K562 (cell line): ENCODE measurements around the gene CLEC17A. TPM values are rescaled to one million over a fixed set of nuclear protein-coding genes. Genes with fewer than 3 reads are reported as not detected.

Source experiments
- ATAC-seq: fragments of 200-7000 bp; cut with Tn5 transposase; 3 replicates; pipeline ENCODE4 v1.9.1; 2020; ENCODE audit warnings: moderate library complexity
- BruUV-seq: library from RNA; stranded (reverse); fragments of 400-500 nt; replicated peaks from 2 replicates; lab custom pipeline; 2021; lab: Mats Ljungman, UMichigan
- CTCF ChIA-PET: fragments of 300-600 bp; formaldehyde crosslinking; extraction: SDS; loops from one replicate; lab custom pipeline; 2021; ENCODE audit warnings: low intra/inter-chr PET ratio; lab: Yijun Ruan, JAX
- POLR2A ChIA-PET: fragments of 300-600, 350-650 bp; sonication (Branson Sonifier 250); formaldehyde crosslinking; extraction: SDS; loops from one replicate; lab custom pipeline; 2021; ENCODE audit warnings: antibody characterized with exemption, inconsistent platforms; lab: Yijun Ruan, JAX
- DNase-seq, 4 experiments: peaks; one replicate each; pipeline versions ENCODE4 v3.0.0 to v3.0.0-alpha.2; 2011 to 2018; ENCODE audit warnings: low spot score in 3 of 4, mixed read lengths in 3 of 4; ENCODE audit errors: extremely low read depth in 1 of 4
- FAIRE-seq: peaks from 2 replicates; lab custom pipeline; 2011; peaks lifted over from hg19 to GRCh38; lab: Jason Lieb, UNC
- H2AFZ ChIP-seq: 2 replicates; pipeline ENCODE4 v1.6.0; 2011; ENCODE audit warnings: low read depth, low read length, control low read depth, inconsistent platforms
- H3K27ac ChIP-seq: fragments of 200-600 bp; 3 replicates; pipeline ENCODE4 v1.8.0; 2011; ENCODE audit warnings: low read depth, mild to moderate bottlenecking, control low read depth, inconsistent platforms, low read length, moderate library complexity, mixed read lengths; ENCODE audit errors: extremely low read depth
- H3K27me3 ChIP-seq, 2 experiments: fragments of 300-600 bp in 1 of 2; 2 replicates in 1 of 2; 3 replicates in 1 of 2; pipeline versions ENCODE4 v1.6.0 to v1.8.0; 2011; ENCODE audit warnings: inconsistent platforms in 2 of 2, low read length in 2 of 2, mild to moderate bottlenecking in 1 of 2, mixed read lengths in 1 of 2, moderate library complexity in 1 of 2; ENCODE audit not compliant: control insufficient read depth in 2 of 2, insufficient read depth in 2 of 2
- H3K36me3 ChIP-seq: fragments of 300-600 bp; 3 replicates; pipeline ENCODE4 v1.8.0; 2011; ENCODE audit warnings: mild to moderate bottlenecking, low read length, inconsistent platforms; ENCODE audit not compliant: control insufficient read depth, insufficient read depth
- H3K4me1 ChIP-seq, 2 experiments: fragments of 200-600 bp in 1 of 2; replicated peaks in 1 of 2; 2 replicates in 1 of 2; 3 replicates in 1 of 2; pipeline versions ENCODE4 v1.5.1 to v1.8.0; 2011; ENCODE audit warnings: inconsistent platforms in 2 of 2, low read length in 2 of 2, mild to moderate bottlenecking in 1 of 2, mixed read lengths in 1 of 2, moderate library complexity in 1 of 2; ENCODE audit not compliant: control insufficient read depth in 2 of 2, insufficient read depth in 2 of 2
- H3K4me2 ChIP-seq: 2 replicates; pipeline ENCODE4 v1.6.1; 2011; ENCODE audit warnings: low read length, control low read depth, inconsistent platforms, mixed read lengths; ENCODE audit not compliant: insufficient read depth
- H3K4me3 ChIP-seq: fragments of 200-600 bp; sonication (generic), shearing (Covaris generic); 2 replicates; pipeline ENCODE4 v1.5.1; 2016; ENCODE audit warnings: control low read depth, inconsistent platforms
- H3K79me2 ChIP-seq: fragments of 200-600 bp; 3 replicates; pipeline ENCODE4 v1.8.0; 2011; ENCODE audit warnings: low read length, inconsistent platforms; ENCODE audit not compliant: control insufficient read depth, insufficient read depth
- H3K9ac ChIP-seq, 2 experiments: 2 replicates each; pipeline versions ENCODE4 v1.6.0 to v1.6.1; 2011; ENCODE audit warnings: low read depth in 2 of 2, low read length in 2 of 2, control low read depth in 1 of 2, inconsistent platforms in 1 of 2, mild to moderate bottlenecking in 1 of 2, mixed read lengths in 1 of 2; ENCODE audit not compliant: insufficient read depth in 1 of 2
- H3K9me1 ChIP-seq: one replicate; pipeline ENCODE4 v1.6.0; 2011; ENCODE audit warnings: inconsistent platforms, mild to moderate bottlenecking, low read length, moderate library complexity; ENCODE audit not compliant: control insufficient read depth, insufficient read depth
- H3K9me3 ChIP-seq: replicated peaks from 2 replicates; pipeline ENCODE4 v1.5.1; 2011; ENCODE audit warnings: low read depth, low read length, inconsistent platforms; ENCODE audit not compliant: control insufficient read depth, insufficient read depth
- H4K20me1 ChIP-seq: replicated peaks from 2 replicates; pipeline ENCODE4 v1.6.1; 2011; ENCODE audit warnings: low read length, inconsistent platforms, mixed read lengths; ENCODE audit not compliant: control insufficient read depth, insufficient read depth
- BRF1 ChIP-seq: IDR thresholded peaks from 3 replicates; pipeline ENCODE4 v1.6.1; 2011; ENCODE audit warnings: borderline replicate concordance, mild to moderate bottlenecking; ENCODE audit not compliant: insufficient read length; ENCODE audit errors: extremely low read depth
- ESRRA ChIP-seq: fragments of 450-650 bp; IDR thresholded peaks from 2 replicates; pipeline ENCODE4 v1.6.1; 2014; ENCODE audit warnings: low read depth, mild to moderate bottlenecking, moderate library complexity, borderline replicate concordance
- LARP7 ChIP-seq: fragments of 450-650 bp; IDR thresholded peaks from 2 replicates; pipeline ENCODE4 v1.6.1; 2016
- MAX ChIP-seq: sonication (generic); formaldehyde crosslinking; IDR thresholded peaks from 2 replicates; pipeline ENCODE4 v1.9.0; 2022; ENCODE audit warnings: mild to moderate bottlenecking, missing genetic modification reagents
- MXI1 ChIP-seq: IDR thresholded peaks from 2 replicates; pipeline ENCODE4 v1.6.1; 2011; ENCODE audit warnings: low read depth, mild to moderate bottlenecking, improper control_type of control experiment, low read length
- NR2C2 ChIP-seq, 2 experiments: fragments of 200-800 bp in 1 of 2; sonication (Bioruptor generic) in 1 of 2; sonication (generic) in 1 of 2; formaldehyde crosslinking in 1 of 2; IDR thresholded peaks; 2 replicates each; pipeline versions ENCODE4 v1.6.1 to v1.8.0; 2016 to 2022; ENCODE audit warnings: mild to moderate bottlenecking in 1 of 2, missing compliant biosample characterization in 1 of 2, missing genetic modification characterization in 1 of 2, missing genetic modification reagents in 1 of 2
- NR2F6 ChIP-seq: fragments of 450-650 bp; formaldehyde crosslinking; IDR thresholded peaks from 2 replicates; pipeline ENCODE4 v1.4.0; 2020; ENCODE audit warnings: mild to moderate bottlenecking
- SRSF9 ChIP-seq: fragments of 200-400 bp; formaldehyde crosslinking; IDR thresholded peaks from 2 replicates; pipeline ENCODE4 v1.6.1; 2017; ENCODE audit warnings: low read depth, low read length, borderline replicate concordance
- STAG1 ChIP-seq: sonication (generic); formaldehyde crosslinking; IDR thresholded peaks from 2 replicates; pipeline ENCODE4 v1.5.0; 2020; ENCODE audit warnings: missing genetic modification reagents, borderline replicate concordance
- TEAD2 ChIP-seq: fragments of 450-650 bp; IDR thresholded peaks from 2 replicates; pipeline ENCODE4 v1.6.1; 2016; ENCODE audit warnings: missing genetic modification characterization, control low read depth, missing compliant biosample characterization
- TFAM ChIP-seq: fragments of 250-450 bp; sonication (Bioruptor Pico); conservative IDR thresholded peaks from 2 replicates; pipeline ENCODE4 v1.5.0; 2021; ENCODE audit warnings: mild to moderate bottlenecking, moderate library complexity
- ZKSCAN1 ChIP-seq: fragments of 150-350 bp; IDR thresholded peaks from 2 replicates; pipeline ENCODE4 v1.6.1; 2016; ENCODE audit warnings: low read depth, low read length
- ZNF282 ChIP-seq: sonication (generic); formaldehyde crosslinking; IDR thresholded peaks from 2 replicates; pipeline ENCODE4 v1.8.1; 2023; ENCODE audit warnings: missing genetic modification reagents
- ZNF318 ChIP-seq, 2 experiments: fragments of 450-650 bp; IDR thresholded peaks; 2 replicates each; pipeline ENCODE4 v1.6.1; 2016; ENCODE audit warnings: mild to moderate bottlenecking in 2 of 2, borderline replicate concordance in 1 of 2, low read depth in 1 of 2, moderate library complexity in 1 of 2
- ZNF324 ChIP-seq: fragments of 250-450 bp; sonication (Bioruptor Pico); IDR thresholded peaks from 2 replicates; pipeline ENCODE4 v1.4.0; 2020; ENCODE audit warnings: mild to moderate bottlenecking
- WGBS: fragments of 100-300 bp; shearing (Covaris generic); methylation state at CpG from one replicate; pipeline ENCODE4 v1.1.6; 2016; ENCODE audit warnings: low coverage, mixed read lengths; ENCODE audit not compliant: insufficient coverage; ENCODE audit errors: missing lambda C conversion rate; 5-methylcytosine and 5-hydroxymethylcytosine counted together
- in situ Hi-C: fragments of 300-500 bp; cut with MboI; formaldehyde crosslinking; loops from 4 replicates; pipeline ENCODE4 v1.15.0; 2018; ENCODE audit warnings: inconsistent platforms, mixed read lengths
- intact Hi-C: fragments of 100-400 bp; cut with micrococcal nuclease; formaldehyde crosslinking; loops from 2 replicates; pipeline ENCODE4 v1.14.2; 2022
- polyA plus RNA-seq, 8 experiments: library from polyadenylated mRNA; depleted of rRNA in 4 of 8; stranded (reverse) in 5 of 8; unstranded in 3 of 8; fragments of >200 nt; fragmentation: Nextera tagmentation in 2 of 8; fragmentation: Illumina TruSeq in 1 of 8; extraction: Ambion mirVana in 2 of 8; extraction: Trizol in 1 of 8; gene quantifications; 2 replicates each; pipeline versions ENCODE4 v1.2.1 to v1.2.3, GENCODE V29; 2011 to 2014; ENCODE audit warnings: inconsistent platforms in 1 of 8, missing spikeins in 1 of 8
- total RNA-seq, 7 experiments: library from RNA; depleted of rRNA in 6 of 7; stranded (reverse); fragments of >200 nt in 6 of 7; fragmentation: Illumina TruSeq in 2 of 7; extraction: Trizol in 2 of 7; gene quantifications; 2 replicates each; pipeline versions ENCODE4 v1.2.1 to v1.2.3, GENCODE V29; 2011 to 2021; ENCODE audit warnings: low replicate concordance in 1 of 7

Gene CLEC17A
- total and polyA plus RNA-seq, 9 of the 15 experiments (the other 6 are each of a cell fraction or from before 2014, with no cell fraction given), result 0.03 TPM; not detected in 8

- H3K79me2 ChIP-seq, result no peaks in the 10 kb centered on the region
- DNase-seq (no peak), ATAC-seq (no peak), FAIRE-seq (no peak)
- in situ Hi-C loops, result no loop called here
- H3K9me1 ChIP-seq, result no peaks in the 10 kb centered on the region
- no peak overlapping the region for H3K4me3 ChIP-seq
- H3K4me1 ChIP-seq, result no peaks in the 10 kb centered on the region
- no peak overlapping the region for H3K27ac ChIP-seq
- H3K9me3 ChIP-seq, result no peaks in the 10 kb centered on the region
- peaks cover 2 to 10% of the 10 kb centered on the region in 2 experiments; a peak in 2 of 5 replicates for H3K27me3 ChIP-seq
- ChIA-PET POLR2A (no interaction called here), CTCF (no interaction called here)
- WGBS, result 0% methylated on average over 4 of the region's 4 CpGs
- H3K4me2 ChIP-seq, result no peak overlapping the region
- H3K36me3 ChIP-seq, result no peaks in the 10 kb centered on the region
- no peaks in the 10 kb centered on the region for H4K20me1 ChIP-seq
- H2AFZ ChIP-seq, result no peak overlapping the region
- no TSS peak for BruUV-seq
- TF ChIP-seq LARP7, result no peak
- no peak for TF ChIP-seq TEAD2 (tag)
- no peak for TF ChIP-seq NR2C2 (CRISPR knock-in tag; IDR thresholded peaks at IDR 0.05)
- no peak for TF ChIP-seq NR2C2 (tag; IDR thresholded peaks at IDR 0.05)
- no peak for TF ChIP-seq MAX (CRISPR knock-in tag)
- TF ChIP-seq MXI1, result no peak
- TF ChIP-seq ZKSCAN1, result no peak
- TF ChIP-seq SRSF9, result no peak
- TF ChIP-seq STAG1 (CRISPR knock-in tag), result no peak
- no peak for TF ChIP-seq TFAM
- no peak for TF ChIP-seq ZNF324
- no peak for TF ChIP-seq ZNF282 (CRISPR knock-in tag)
- no peak for TF ChIP-seq BRF1
- no peak for TF ChIP-seq NR2F6 (CRISPR knock-in tag)
- TF ChIP-seq ZNF318 (IDR thresholded peaks at IDR 0.05; ENCODE audit: borderline replicate concordance in 1 of 2, low read depth in 1 of 2), result no peak
- no peak for TF ChIP-seq ESRRA
- intact Hi-C loops, result no loop called here
- H3K9ac ChIP-seq, result no peak overlapping the region
Observed at GRCh38 chr19:14649020-14649419, 66.1 kb downstream of the CLEC17A start.
